K562 treated with DMSO at 1 percent for 48 hours (cell line): ENCODE measurements around the gene ABCC8. TPM values are rescaled to one million over a fixed set of nuclear protein-coding genes. Genes with fewer than 3 reads are reported as not detected.

Source experiments
- total RNA-seq: library from RNA; unstranded; fragments of 300-600 nt; gene quantifications from 2 replicates; pipeline ENCODE4 v1.2.3, GENCODE V29; 2022; ENCODE audit warnings: low replicate concordance; ENCODE audit errors: extremely low read depth

ABCC8 gene
- not detected in 2 replicates for total RNA-seq

DNA sequence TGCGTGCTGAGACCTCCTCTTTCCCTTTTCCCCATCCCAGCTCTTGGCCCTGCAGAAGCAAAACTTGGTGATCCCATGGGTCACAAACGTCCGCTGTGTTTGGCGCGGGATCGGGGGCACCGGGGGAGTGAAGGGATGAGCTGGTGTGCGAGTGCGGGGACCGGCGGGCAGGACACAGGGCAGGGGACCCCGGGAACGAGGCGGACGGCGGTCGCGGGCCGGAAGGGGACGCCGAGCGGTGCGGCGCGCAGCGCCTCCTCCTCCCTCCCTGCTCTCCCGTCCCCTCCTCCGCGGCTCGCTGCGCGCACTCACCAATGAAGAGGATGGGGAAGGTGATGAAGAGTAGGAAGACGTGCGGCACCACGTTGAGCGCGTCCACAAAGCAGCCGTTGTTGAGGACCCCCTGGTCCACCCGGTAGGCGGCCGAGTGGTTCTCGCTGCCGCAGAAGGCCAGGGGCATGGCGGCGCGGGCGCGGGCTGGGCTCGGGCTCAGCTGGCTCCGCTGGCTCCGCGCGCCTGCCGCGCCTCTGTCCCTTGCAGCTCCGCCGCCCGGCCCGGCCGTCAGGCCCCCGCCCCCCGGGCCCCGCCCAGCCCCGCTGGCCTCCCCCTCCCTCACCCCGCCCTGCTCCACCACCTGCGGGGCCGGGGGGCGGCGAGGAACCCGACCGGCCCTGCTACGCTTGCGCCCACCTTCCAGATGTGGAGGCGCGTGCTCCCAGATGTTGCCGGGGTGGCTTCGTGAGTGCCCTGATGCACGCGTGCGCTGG is at the start of gene ABCC8:
TSS of gene ABCC8 (minus strand) at position 529 of the 767 bp plus-strand sequence. CDS start at position 460, 69 bp downstream.

DNA sequence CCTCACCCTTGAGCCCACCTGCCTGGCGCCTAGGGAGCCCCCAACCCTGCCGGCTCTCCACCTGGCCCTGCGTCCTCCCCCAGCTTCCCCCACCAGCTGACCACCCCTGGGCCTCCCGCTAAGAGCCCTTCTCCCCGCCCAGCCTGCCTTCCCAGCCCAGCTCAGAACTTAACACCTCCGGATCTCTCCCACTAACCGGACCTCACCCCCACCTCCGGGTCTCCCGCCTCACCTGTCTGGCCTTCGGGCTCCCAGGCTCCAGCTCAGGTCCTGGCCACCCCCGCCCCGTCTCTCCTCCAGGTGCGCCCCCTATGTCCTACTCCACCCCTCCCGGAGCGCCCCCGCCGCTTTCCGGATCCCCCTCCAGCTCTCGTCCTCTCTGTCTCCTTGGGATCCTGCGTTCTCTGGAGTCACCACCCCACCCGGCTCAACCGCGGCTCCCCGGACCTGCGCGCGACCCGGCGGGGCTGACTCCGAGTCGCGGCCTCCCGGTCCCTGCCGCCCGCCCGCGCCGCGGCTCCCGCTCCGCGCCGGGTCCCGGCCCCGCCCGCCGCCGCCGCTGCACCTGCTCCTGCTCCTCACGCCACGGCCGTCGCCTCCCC is 87.9 kb downstream of the ABCC8 start, which contains the start of gene KCNJ11:
TSS of gene KCNJ11 (minus strand) at position 51 of the 602 bp plus-strand sequence. CDS start 568 bp downstream, outside the sequence.

DNA sequence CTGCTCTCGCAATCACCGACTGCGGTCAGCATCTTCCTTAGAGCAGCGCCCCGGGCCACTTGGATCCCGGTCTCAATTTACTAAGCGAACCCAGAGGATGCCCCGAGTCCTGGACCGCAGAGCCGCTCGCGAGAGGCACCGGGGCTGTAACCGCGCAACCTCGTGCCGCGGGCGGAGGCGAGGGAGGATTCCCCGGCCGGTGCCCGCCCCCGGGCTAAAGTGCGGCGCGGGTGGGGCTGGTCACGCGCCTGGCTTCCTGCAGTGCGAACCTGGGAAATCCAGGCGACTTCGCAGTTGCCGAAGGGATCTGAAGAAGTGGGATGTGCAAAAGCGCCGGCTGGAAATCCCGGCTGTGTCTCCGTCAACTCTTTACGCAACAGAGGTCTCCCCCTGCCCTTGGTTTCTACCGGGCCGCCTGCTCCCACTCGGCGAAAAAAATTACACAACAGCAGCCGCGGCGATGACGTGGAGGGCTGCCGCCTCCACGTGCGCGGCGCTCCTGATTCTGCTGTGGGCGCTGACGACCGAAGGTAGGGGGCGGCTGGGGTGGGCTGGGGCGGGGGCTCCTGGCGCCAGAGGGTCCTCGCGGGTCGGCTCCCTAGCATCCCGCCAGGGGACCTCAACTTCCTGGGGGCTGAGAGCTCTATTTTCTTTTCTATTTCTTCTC is 125.0 kb downstream of the ABCC8 start, which contains the start of gene NCR3LG1:
TSS of gene NCR3LG1 (plus strand) at position 291 of the 667 bp plus-strand sequence. CDS start at position 461, 170 bp downstream.

Other genes with a start within 250 kb of the ABCC8 start
- gene NUCB2, start 200.1 kb downstream of the ABCC8 start, total RNA-seq: not detected in 2 replicates
- gene NCR3LG1, start 125.0 kb downstream of the ABCC8 start, total RNA-seq: not detected in 2 replicates
- not detected in 2 replicates for gene KCNJ11, start 88.2 kb downstream of the ABCC8 start, total RNA-seq
- not detected in 2 replicates for gene USH1C, start 67.6 kb upstream of the ABCC8 start, total RNA-seq
- not detected in 2 replicates for gene OTOG, start 70.4 kb upstream of the ABCC8 start, total RNA-seq
- gene MYOD1, start 242.7 kb upstream of the ABCC8 start, total RNA-seq: not detected in 2 replicates